ENCODE results near the gene WDR59.

WDR59 gene

DNA sequence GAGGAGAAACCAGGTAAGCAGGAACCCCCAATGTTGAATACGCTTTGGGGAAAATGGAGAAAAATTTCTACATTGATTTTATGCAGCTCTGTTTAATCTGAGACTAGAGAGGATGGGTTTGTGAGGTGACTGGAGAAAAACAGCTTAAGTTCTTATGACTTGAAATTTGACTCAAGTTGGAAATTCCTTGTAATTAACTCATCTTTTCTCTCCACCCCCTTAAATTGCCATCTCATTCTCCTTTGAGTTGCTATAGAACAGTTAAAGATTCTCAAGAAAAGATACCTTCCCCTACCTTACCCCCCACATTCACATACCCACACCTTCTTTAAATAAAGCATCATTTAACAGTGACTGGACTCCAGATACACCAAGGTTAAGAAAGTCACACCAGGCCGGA lies 38.1 kb upstream of the WDR59 start:
- no peak for TF ChIP-seq ZNF24 (tag by site-specific recombination; IDR thresholded peaks at IDR 0.05)
- no peak for TF ChIP-seq ZBTB21 (tag by site-specific recombination; IDR thresholded peaks at IDR 0.05)
- TF ChIP-seq IKZF3 (tag by site-specific recombination; IDR thresholded peaks at IDR 0.05): no peak
- no peak for TF ChIP-seq YY1 (tag by site-specific recombination; IDR thresholded peaks at IDR 0.05)
- no peak for TF ChIP-seq WT1 (tag by site-specific recombination; IDR thresholded peaks at IDR 0.05)
- TF ChIP-seq YY2 (tag by site-specific recombination; IDR thresholded peaks at IDR 0.05): no peak
- no peak for TF ChIP-seq MYNN (tag by site-specific recombination; IDR thresholded peaks at IDR 0.05; ENCODE audit: borderline replicate concordance)
- TF ChIP-seq ZFP69B (tag by site-specific recombination; IDR thresholded peaks at IDR 0.05): no peak
- no peak for TF ChIP-seq ZNF274 (IDR thresholded peaks at IDR 0.05; ENCODE audit: low read length)
- no peak for TF ChIP-seq ZNF274 (tag by site-specific recombination; IDR thresholded peaks at IDR 0.05; ENCODE audit: borderline replicate concordance)
- TF ChIP-seq, protein P1, sequence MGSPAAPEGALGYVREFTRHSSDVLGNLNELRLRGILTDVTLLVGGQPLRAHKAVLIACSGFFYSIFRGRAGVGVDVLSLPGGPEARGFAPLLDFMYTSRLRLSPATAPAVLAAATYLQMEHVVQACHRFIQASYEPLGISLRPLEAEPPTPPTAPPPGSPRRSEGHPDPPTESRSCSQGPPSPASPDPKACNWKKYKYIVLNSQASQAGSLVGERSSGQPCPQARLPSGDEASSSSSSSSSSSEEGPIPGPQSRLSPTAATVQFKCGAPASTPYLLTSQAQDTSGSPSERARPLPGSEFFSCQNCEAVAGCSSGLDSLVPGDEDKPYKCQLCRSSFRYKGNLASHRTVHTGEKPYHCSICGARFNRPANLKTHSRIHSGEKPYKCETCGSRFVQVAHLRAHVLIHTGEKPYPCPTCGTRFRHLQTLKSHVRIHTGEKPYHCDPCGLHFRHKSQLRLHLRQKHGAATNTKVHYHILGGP (tag by site-specific recombination; IDR thresholded peaks at IDR 0.05): no peak
- TF ChIP-seq GLIS1 (tag by site-specific recombination; IDR thresholded peaks at IDR 0.05): no peak
- no peaks in the 10 kb centered on the region for H3K9me3 ChIP-seq (ENCODE audit: control insufficient read depth, insufficient read depth, low read depth, low read length)
- H3K4me3 ChIP-seq (ENCODE audit: low read depth, low read length): no peak overlapping the region
- 0 out of 2 replicates have a peak, but pooled peaks cover 4% of the 10 kb centered on the region for H3K4me1 ChIP-seq (ENCODE audit: control insufficient read depth, insufficient read depth, low read length)
- CTCF ChIA-PET: no interaction called here
- POLR2A ChIA-PET: no interaction called here
- peaks cover 0 to 4% of the 10 kb centered on the region in 2 experiments; a peak in 2 of 3 replicates for H3K36me3 ChIP-seq (ENCODE audit: control insufficient read depth in 2 of 2, insufficient read depth in 1 of 2, low read length in 2 of 2)
- H3K27ac ChIP-seq (ENCODE audit: extremely low read depth, low read depth, low read length): no peak overlapping the region

DNA sequence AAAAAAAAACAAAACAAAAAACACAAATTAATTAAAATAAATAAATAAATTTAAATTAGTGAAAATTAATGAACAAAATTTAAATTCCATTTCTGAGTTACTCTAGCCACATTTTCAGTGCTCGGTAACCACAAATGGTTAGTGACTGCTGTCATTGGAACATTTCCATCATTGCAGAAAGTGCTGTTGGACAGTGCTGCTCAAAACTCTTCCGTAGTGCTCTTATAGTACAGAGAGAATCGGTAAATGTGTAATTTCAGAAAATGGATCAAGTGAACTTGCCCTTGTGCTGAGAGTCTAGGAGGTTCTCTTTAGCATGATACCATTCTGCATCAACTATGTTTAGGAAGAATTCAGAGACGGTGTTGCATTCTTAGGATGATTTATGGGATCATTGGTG lies 37.6 kb upstream of the WDR59 start:
- H3K36me3 ChIP-seq (ENCODE audit: control insufficient read depth in 2 of 2, insufficient read depth in 1 of 2, low read length in 2 of 2): peaks cover 0 to 4% of the 10 kb centered on the region in 2 experiments; a peak in 2 of 3 replicates
- POLR2A ChIA-PET: no interaction called here
- CTCF ChIA-PET: no interaction called here
- H3K9me3 ChIP-seq (ENCODE audit: control insufficient read depth, insufficient read depth, low read depth, low read length): no peaks in the 10 kb centered on the region
- H3K4me3 ChIP-seq (ENCODE audit: low read depth, low read length): no peak overlapping the region
- no peak overlapping the region for H3K27ac ChIP-seq (ENCODE audit: extremely low read depth, low read depth, low read length)
- 0 out of 2 replicates have a peak, but pooled peaks cover 4% of the 10 kb centered on the region for H3K4me1 ChIP-seq (ENCODE audit: control insufficient read depth, insufficient read depth, low read length)
- TF ChIP-seq ZNF341 (tag by site-specific recombination; IDR thresholded peaks at IDR 0.05; ENCODE audit: low read depth) (no peak), ZBTB48 (tag by site-specific recombination; IDR thresholded peaks at IDR 0.05) (no peak), MZF1 (tag by site-specific recombination; IDR thresholded peaks at IDR 0.05; ENCODE audit: borderline replicate concordance) (no peak), ZFHX2 (tag by site-specific recombination; conservative IDR thresholded peaks at IDR 0.05) (no peak), ZNF324 (tag by site-specific recombination; IDR thresholded peaks at IDR 0.05) (no peak), ZNF16 (tag by site-specific recombination; IDR thresholded peaks at IDR 0.05; ENCODE audit: low read depth) (no peak), GLI2 (tag by site-specific recombination; IDR thresholded peaks at IDR 0.05; ENCODE audit: borderline replicate concordance, low read depth) (no peak), ZNF221 (tag by site-specific recombination; IDR thresholded peaks at IDR 0.05; ENCODE audit: borderline replicate concordance) (no peak), ZNF155 (tag by site-specific recombination; IDR thresholded peaks at IDR 0.05) (no peak), ZNF214 (tag by site-specific recombination; IDR thresholded peaks at IDR 0.05; ENCODE audit: borderline replicate concordance) (no peak), ZNF146 (tag by site-specific recombination; IDR thresholded peaks at IDR 0.05) (no peak), HOXA7 (CRISPR knock-in tag; IDR thresholded peaks at IDR 0.05; ENCODE audit: borderline replicate concordance) (no peak)
- TF ChIP-seq, protein P2, sequence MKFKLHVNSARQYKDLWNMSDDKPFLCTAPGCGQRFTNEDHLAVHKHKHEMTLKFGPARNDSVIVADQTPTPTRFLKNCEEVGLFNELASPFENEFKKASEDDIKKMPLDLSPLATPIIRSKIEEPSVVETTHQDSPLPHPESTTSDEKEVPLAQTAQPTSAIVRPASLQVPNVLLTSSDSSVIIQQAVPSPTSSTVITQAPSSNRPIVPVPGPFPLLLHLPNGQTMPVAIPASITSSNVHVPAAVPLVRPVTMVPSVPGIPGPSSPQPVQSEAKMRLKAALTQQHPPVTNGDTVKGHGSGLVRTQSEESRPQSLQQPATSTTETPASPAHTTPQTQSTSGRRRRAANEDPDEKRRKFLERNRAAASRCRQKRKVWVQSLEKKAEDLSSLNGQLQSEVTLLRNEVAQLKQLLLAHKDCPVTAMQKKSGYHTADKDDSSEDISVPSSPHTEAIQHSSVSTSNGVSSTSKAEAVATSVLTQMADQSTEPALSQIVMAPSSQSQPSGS (tag by site-specific recombination; IDR thresholded peaks at IDR 0.05; ENCODE audit: low read depth): no peak
- TF ChIP-seq, protein P3, sequence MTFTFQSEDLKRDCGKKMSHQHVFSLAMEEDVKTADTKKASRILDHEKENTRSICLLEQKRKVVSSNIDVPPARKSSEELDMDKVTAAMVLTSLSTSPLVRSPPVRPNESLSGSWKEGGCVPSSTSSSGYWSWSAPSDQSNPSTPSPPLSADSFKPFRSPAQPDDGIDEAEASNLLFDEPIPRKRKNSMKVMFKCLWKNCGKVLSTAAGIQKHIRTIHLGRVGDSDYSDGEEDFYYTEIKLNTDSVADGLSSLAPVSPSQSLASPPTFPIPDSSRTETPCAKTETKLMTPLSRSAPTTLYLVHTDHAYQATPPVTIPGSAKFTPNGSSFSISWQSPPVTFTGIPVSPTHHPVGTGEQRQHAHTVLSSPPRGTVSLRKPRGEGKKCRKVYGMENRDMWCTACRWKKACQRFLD (tag by site-specific recombination; IDR thresholded peaks at IDR 0.05): no peak
- TF ChIP-seq, protein P4, sequence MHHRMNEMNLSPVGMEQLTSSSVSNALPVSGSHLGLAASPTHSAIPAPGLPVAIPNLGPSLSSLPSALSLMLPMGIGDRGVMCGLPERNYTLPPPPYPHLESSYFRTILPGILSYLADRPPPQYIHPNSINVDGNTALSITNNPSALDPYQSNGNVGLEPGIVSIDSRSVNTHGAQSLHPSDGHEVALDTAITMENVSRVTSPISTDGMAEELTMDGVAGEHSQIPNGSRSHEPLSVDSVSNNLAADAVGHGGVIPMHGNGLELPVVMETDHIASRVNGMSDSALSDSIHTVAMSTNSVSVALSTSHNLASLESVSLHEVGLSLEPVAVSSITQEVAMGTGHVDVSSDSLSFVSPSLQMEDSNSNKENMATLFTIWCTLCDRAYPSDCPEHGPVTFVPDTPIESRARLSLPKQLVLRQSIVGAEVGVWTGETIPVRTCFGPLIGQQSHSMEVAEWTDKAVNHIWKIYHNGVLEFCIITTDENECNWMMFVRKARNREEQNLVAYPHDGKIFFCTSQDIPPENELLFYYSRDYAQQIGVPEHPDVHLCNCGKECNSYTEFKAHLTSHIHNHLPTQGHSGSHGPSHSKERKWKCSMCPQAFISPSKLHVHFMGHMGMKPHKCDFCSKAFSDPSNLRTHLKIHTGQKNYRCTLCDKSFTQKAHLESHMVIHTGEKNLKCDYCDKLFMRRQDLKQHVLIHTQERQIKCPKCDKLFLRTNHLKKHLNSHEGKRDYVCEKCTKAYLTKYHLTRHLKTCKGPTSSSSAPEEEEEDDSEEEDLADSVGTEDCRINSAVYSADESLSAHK (tag by site-specific recombination; IDR thresholded peaks at IDR 0.05): no peak

All from HEK293 (cell line).